Stimulated activated CD4-positive, alpha-beta T cell treated with anti-CD3 and anti-CD28 coated beads, TNF-alpha, amount 100 ng/mL, for 4 hours (primary cell): ENCODE measurements around the gene SKA1.

Source experiments
- DNase-seq, 3 experiments: peaks; one replicate each; pipeline ENCODE4 v3.0.0-alpha.2; 2020; ENCODE audit warnings: low read depth in 3 of 3

The SKA1 gene, protein sequence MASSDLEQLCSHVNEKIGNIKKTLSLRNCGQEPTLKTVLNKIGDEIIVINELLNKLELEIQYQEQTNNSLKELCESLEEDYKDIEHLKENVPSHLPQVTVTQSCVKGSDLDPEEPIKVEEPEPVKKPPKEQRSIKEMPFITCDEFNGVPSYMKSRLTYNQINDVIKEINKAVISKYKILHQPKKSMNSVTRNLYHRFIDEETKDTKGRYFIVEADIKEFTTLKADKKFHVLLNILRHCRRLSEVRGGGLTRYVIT

GRCh38 chr18:50374753-50375391 lies at the start of gene SKA1:
Gene SKA1, plus strand, starts transcription at chr18:50375046. Its CDS starts 785 bp downstream, at chr18:50375831.
- DNase-seq: peak; percentile 82 to 85 (median 84)

- DNase-seq: no peak
Measured at GRCh38 chr18:50327983-50328382, 46.9 kb upstream of the SKA1 start.

- DNase-seq: no peak
Measured at GRCh38 chr18:50330176-50330575, 44.7 kb upstream of the SKA1 start.

- DNase-seq: no peak
Measured at GRCh38 chr18:50331691-50332090, 43.2 kb upstream of the SKA1 start.

DNA sequence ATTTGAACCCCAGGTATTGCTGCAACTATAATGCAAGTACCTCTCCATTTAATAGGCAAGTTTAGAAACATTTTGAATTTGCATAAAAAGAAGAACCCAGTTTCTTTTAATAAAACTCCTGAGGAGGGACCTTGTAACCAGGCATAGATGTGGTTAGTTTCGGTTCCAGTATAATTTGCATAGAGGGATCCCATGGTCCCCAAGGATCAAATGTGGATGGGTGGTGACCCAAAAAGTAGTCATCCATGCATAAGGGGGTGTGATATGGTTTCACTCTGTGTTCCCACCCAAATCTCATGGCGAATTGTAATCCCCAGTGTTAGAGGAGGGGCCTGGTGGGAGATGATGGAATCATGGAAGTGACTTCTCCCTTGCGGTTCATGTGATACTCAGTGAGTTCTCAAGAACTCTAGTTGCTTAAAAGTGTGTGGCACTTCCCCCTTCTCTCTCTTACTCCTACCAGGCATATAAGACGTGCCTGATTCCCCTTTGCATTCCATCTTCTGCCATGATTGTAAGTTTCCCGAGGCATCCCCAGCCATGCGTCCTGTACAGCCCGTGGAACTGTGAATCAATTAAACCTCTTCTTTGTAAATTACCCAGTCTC lies 40.2 kb upstream of the SKA1 start:
- no peak for DNase-seq

- DNase-seq: no peak
Measured at GRCh38 chr18:50338122-50338521, 36.7 kb upstream of the SKA1 start.

DNA sequence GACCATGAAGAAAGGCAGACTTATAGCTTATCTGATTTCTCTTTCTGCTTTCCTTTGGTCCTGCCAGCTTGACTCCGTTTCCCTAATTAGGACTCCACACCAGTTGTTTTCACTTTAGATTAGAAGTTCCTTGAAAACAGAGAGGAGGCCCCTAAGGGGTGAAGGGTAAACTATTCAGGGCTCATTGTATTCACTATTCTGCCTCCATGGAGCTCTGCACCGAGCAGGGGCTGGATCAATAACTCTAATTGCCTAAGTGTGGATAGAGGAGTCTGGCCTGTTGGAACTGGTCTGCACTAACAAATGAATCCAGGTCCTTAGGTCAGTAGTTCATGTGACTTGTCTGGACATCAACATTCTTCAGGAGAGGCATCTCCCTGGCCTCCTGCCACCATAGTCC lies 36.1 kb upstream of the SKA1 start:
- DNase-seq: no peak

GRCh38 chr18:50340078-50340477 lies 34.8 kb upstream of the SKA1 start:
- no peak for DNase-seq

DNA sequence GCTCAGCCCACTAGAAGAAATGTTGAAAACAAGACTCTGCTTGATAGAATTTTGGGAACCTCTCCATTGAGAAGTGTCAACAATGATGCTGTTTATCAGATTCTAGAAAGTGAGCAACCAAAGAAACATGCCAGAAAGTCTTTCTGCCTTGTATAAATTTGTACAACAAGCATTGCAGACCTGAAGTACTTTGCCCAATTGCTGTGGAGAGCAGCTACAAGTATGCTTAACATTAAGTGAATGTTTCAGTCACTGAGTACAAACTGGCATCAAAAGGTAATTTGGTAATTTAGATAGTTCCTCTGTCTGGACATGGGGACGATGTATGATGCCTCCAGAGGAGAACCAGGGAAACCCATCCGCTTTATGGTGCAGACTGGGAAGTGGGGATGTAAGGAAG lies 33.4 kb upstream of the SKA1 start:
- no peak for DNase-seq

- DNase-seq: no peak
Measured at GRCh38 chr18:50350699-50351098, 24.1 kb upstream of the SKA1 start.

- no peak for DNase-seq
Measured at GRCh38 chr18:50356036-50356945, 18.6 kb upstream of the SKA1 start.

GRCh38 chr18:50358844-50359243 lies 16.0 kb upstream of the SKA1 start:
- DNase-seq: no peak

DNA sequence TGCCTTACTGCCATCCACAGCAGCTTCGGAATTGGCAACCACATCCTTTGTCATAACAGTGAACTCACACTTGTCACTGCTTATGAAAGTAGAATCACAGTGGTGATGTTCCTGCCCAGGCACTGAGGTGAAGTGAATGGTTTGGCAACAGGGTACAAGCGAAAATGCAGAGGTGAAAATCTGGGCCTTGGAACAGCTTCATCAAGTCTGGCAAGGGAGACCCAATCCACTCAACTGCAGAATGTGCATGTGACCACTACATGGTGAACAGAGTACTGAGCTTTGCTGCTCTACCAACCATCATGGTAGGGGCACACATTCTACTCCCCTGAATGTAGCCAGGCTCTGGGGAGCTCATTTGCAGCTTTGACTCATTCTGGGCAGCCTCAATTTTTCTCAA lies 15.0 kb upstream of the SKA1 start:
- DNase-seq: no peak

DNA sequence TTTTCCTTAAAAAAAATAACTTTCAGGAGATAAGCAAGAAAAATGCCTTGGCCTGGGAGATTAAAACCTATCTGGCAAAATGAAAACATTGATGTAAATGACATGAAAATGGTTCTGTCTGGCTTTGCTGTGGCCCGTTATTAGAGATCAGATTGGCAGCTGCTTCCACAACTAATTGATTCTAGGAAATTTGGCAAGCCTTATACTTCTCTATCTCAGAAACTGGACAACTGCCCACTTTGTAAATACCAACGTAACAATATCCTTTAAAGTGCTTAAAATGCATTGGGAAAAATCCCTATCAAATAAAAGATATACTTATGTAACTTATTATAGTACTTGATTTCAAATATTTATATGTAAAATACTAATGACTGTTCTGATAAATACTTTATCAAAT lies 14.2 kb upstream of the SKA1 start:
- DNase-seq: no peak

- no peak for DNase-seq
Measured at GRCh38 chr18:50369672-50370071, 5.2 kb upstream of the SKA1 start.

- no peak for DNase-seq
Measured at GRCh38 chr18:50372743-50373142, 2.1 kb upstream of the SKA1 start.

- DNase-seq: no peak
Measured at GRCh38 chr18:50373561-50374219, 1.2 kb upstream of the SKA1 start.

GRCh38 chr18:50374220-50374752 lies 560 bp upstream of the SKA1 start:
- DNase-seq: no peak

- DNase-seq: no peak
Measured at GRCh38 chr18:50377061-50377798, 2.4 kb downstream of the SKA1 start.

- DNase-seq: no peak
Measured at GRCh38 chr18:50388988-50389387, 14.1 kb downstream of the SKA1 start.

- no peak for DNase-seq
Measured at GRCh38 chr18:50393802-50394201, 19.0 kb downstream of the SKA1 start.
